ENCODE measurements around the gene FBXW11. TPM values are rescaled to one million over a fixed set of nuclear protein-coding genes. Genes with fewer than 3 reads are reported as not detected.

The FBXW11 gene
- total and polyA plus RNA-seq, 10 of the 15 experiments (the other 5 are each of a cell fraction or from before 2014, with no cell fraction given): 4.3 to 61.5 (median 40.0) TPM

GRCh38 chr5:171961117-171961516 lies 45.3 kb downstream of the FBXW11 start (continued):
- TF ChIP-seq CHD4 (IDR thresholded peaks at IDR 0.05) (no peak), RCOR1 (conservative IDR thresholded peaks at IDR 0.05; ENCODE audit: low read depth, low read length) (no peak), RAD21 (IDR thresholded peaks at IDR 0.05; ENCODE audit: insufficient read depth, low read depth, low read length) (0 out of 2 replicates have a peak, but pooled peaks have one; percentile 2), TCF7 (IDR thresholded peaks at IDR 0.05; ENCODE audit: borderline replicate concordance) (peak; percentile 87), SUZ12 (IDR thresholded peaks at IDR 0.05; ENCODE audit: unreplicated experiment) (no peak), RUNX3 (IDR thresholded peaks at IDR 0.05; ENCODE audit: low read length) (peak; percentile 85), BRCA1 (IDR thresholded peaks at IDR 0.05; ENCODE audit: low read depth, low read length) (no peak), USF1 (IDR thresholded peaks at IDR 0.05; ENCODE audit: borderline replicate concordance, extremely low read length, insufficient read depth, low read depth, low read length) (no peak), CTCF (IDR thresholded peaks at IDR 0.05 in 2 of 3, conservative IDR thresholded peaks at IDR 0.05 in 1 of 3; ENCODE audit: control insufficient read depth in 2 of 3, extremely low read depth in 1 of 3, insufficient read depth in 1 of 3, low read depth in 3 of 3, low read length in 3 of 3) (no peak), BCL11A (IDR thresholded peaks at IDR 0.05; ENCODE audit: low read depth, low read length) (peak; percentile 68), IRF4 (IDR thresholded peaks at IDR 0.05; ENCODE audit: low read depth, low read length) (0 out of 2 replicates have a peak, but pooled peaks have one; percentile 14), CREB1 (IDR thresholded peaks at IDR 0.05; ENCODE audit: low read depth) (peak; percentile 56; the same call in 1 of the 2 replicates), ASH2L (IDR thresholded peaks at IDR 0.05; ENCODE audit: borderline replicate concordance, low read depth) (no peak), HDAC2 (IDR thresholded peaks at IDR 0.05) (no peak), CEBPB (IDR thresholded peaks at IDR 0.05; ENCODE audit: borderline replicate concordance in 1 of 2, low read depth in 2 of 2, low read length in 2 of 2) (peak; percentile 53 to 81; a peak in 2 of 4 replicates), JUNB (IDR thresholded peaks at IDR 0.05) (peak; percentile 60; the same call in 1 of the 2 replicates), MXI1 (IDR thresholded peaks at IDR 0.05; ENCODE audit: low read depth, low read length) (no peak), GATAD2B (conservative IDR thresholded peaks at IDR 0.05; ENCODE audit: low read depth) (peak; percentile 47; the same call in 1 of the 2 replicates)
- TF ChIP-seq, protein P1, sequence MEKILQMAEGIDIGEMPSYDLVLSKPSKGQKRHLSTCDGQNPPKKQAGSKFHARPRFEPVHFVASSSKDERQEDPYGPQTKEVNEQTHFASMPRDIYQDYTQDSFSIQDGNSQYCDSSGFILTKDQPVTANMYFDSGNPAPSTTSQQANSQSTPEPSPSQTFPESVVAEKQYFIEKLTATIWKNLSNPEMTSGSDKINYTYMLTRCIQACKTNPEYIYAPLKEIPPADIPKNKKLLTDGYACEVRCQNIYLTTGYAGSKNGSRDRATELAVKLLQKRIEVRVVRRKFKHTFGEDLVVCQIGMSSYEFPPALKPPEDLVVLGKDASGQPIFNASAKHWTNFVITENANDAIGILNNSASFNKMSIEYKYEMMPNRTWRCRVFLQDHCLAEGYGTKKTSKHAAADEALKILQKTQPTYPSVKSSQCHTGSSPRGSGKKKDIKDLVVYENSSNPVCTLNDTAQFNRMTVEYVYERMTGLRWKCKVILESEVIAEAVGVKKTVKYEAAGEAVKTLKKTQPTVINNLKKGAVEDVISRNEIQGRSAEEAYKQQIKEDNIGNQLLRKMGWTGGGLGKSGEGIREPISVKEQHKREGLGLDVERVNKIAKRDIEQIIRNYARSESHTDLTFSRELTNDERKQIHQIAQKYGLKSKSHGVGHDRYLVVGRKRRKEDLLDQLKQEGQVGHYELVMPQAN (conservative IDR thresholded peaks at IDR 0.05): no peak
- TF ChIP-seq, protein P2, sequence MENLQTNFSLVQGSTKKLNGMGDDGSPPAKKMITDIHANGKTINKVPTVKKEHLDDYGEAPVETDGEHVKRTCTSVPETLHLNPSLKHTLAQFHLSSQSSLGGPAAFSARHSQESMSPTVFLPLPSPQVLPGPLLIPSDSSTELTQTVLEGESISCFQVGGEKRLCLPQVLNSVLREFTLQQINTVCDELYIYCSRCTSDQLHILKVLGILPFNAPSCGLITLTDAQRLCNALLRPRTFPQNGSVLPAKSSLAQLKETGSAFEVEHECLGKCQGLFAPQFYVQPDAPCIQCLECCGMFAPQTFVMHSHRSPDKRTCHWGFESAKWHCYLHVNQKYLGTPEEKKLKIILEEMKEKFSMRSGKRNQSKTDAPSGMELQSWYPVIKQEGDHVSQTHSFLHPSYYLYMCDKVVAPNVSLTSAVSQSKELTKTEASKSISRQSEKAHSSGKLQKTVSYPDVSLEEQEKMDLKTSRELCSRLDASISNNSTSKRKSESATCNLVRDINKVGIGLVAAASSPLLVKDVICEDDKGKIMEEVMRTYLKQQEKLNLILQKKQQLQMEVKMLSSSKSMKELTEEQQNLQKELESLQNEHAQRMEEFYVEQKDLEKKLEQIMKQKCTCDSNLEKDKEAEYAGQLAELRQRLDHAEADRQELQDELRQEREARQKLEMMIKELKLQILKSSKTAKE (IDR thresholded peaks at IDR 0.05; ENCODE audit: low read depth, poor library complexity, severe bottlenecking): peak; percentile 96
